Measurements from ENCODE around the gene MYPOP. TPM values are rescaled to one million over a fixed set of nuclear protein-coding genes. Genes with fewer than 3 reads are reported as not detected.

The MYPOP gene
- total and polyA plus RNA-seq, 11 donors = 7.9 to 16.0 (median 9.8) TPM

GRCh38 chr19:45919678-45920077, 17.3 kb upstream of the MYPOP start:
- no peaks in the 10 kb centered on the region for H3K4me1 ChIP-seq
- H3K27ac ChIP-seq = no peak overlapping the region
- no peak for TF ChIP-seq POLR2A (IDR thresholded peaks at IDR 0.05)
- TF ChIP-seq CTCF (IDR thresholded peaks at IDR 0.05) = no peak
- WGBS, 4 donors = 47 to 63% (median 54%) methylated on average over 7 of the region's 7 CpGs
- peaks cover 0 to 16% (median 0%) of the 10 kb centered on the region in 9 donors for H3K27me3 ChIP-seq
- no peaks in the 10 kb centered on the region for H3K9me3 ChIP-seq
- no peak for ATAC-seq
- DNase-seq = no peak
- H3K4me3 ChIP-seq = no peak overlapping the region
- intact Hi-C loops (cut with DNase I) = loop anchor here in 1 of 10 donors (10.0 kb wide), 1 partner anchor 95 kb away; no protein-coding TSS in a partner anchor
- H3K36me3 ChIP-seq = no peaks in the 10 kb centered on the region

DNA sequence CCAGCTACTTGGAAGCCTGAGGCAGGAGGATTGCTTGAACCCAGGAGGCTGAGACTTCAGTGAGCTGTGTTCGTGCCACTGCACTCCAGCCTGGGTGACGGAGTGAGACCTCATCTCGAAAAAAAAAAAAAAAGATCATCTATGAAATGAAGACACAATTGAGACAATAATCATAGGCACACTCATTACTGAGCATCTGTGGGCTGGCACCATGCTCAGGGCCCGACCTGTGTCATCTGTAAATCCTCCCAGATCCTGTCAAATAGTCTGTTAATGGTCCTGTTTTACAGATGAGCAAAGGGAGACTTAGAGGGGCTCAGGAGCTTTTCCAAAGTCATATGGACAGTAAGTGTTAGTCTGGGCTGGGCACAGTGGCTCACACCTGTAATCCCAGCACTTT, 16.3 kb upstream of the MYPOP start:
- H3K27ac ChIP-seq = no peak overlapping the region
- 60 to 79% (median 70%) methylated on average over 4 of the region's 4 CpGs for whole genome bisulfite sequencing, 4 donors
- no peaks in the 10 kb centered on the region for H3K36me3 ChIP-seq
- peaks cover 0 to 23% (median 0%) of the 10 kb centered on the region in 9 donors for H3K27me3 ChIP-seq
- H3K4me3 ChIP-seq = no peak overlapping the region
- H3K4me1 ChIP-seq = no peaks in the 10 kb centered on the region
- DNase-seq (no peak), ATAC-seq (no peak)
- no peaks in the 10 kb centered on the region for H3K9me3 ChIP-seq
- intact Hi-C loops (cut with DNase I) = no loop called here
- TF ChIP-seq CTCF (IDR thresholded peaks at IDR 0.05) (no peak), POLR2A (IDR thresholded peaks at IDR 0.05) (no peak)

DNA sequence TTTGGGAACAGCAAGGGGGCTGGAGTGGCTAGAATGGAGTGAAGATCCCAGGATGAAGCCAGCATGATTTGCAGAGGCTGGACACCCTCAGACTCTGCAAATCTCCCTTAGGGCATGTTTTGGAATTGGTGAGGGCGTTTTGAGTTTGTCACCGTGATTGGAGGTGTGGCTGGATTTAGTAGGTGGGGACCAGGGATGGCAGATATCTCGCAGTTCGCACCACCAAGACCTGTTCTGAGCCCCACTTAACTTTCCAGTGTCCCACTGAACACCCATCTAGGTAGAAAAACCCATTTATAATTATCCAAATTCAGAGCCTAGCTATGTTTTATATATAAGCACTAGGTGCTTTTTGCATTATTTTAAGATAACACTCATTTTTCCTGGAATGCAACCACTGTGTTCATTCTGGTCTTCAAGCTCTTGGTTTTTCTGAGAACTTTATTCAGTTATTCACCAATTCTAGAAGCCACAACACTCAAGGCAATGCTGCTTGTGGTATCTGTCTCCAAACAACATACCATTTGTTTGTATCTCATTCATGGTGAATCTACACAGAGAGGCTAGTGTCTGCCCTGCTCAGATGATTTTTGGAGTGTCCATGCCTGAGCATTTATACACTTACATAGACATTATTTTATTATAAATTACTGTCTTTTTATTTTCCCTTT, 15.1 kb upstream of the MYPOP start:
- Histone ChIP-seq H3K27me3 (peaks cover 0 to 31% (median 0%) of the 10 kb centered on the region in 9 donors), H3K4me1 (no peaks in the 10 kb centered on the region), H3K36me3 (no peaks in the 10 kb centered on the region), H3K4me3 (no peak overlapping the region), H3K27ac (no peak overlapping the region), H3K9me3 (no peaks in the 10 kb centered on the region)
- no peak for ATAC-seq
- no peak for DNase-seq
- TF ChIP-seq CTCF (IDR thresholded peaks at IDR 0.05) = no peak
- no peak for TF ChIP-seq POLR2A (IDR thresholded peaks at IDR 0.05)
- intact Hi-C loops (cut with DNase I) = no loop called here
- 50 to 58% (median 55%) methylated on average over 4 of the region's 4 CpGs for WGBS, 4 donors

DNA sequence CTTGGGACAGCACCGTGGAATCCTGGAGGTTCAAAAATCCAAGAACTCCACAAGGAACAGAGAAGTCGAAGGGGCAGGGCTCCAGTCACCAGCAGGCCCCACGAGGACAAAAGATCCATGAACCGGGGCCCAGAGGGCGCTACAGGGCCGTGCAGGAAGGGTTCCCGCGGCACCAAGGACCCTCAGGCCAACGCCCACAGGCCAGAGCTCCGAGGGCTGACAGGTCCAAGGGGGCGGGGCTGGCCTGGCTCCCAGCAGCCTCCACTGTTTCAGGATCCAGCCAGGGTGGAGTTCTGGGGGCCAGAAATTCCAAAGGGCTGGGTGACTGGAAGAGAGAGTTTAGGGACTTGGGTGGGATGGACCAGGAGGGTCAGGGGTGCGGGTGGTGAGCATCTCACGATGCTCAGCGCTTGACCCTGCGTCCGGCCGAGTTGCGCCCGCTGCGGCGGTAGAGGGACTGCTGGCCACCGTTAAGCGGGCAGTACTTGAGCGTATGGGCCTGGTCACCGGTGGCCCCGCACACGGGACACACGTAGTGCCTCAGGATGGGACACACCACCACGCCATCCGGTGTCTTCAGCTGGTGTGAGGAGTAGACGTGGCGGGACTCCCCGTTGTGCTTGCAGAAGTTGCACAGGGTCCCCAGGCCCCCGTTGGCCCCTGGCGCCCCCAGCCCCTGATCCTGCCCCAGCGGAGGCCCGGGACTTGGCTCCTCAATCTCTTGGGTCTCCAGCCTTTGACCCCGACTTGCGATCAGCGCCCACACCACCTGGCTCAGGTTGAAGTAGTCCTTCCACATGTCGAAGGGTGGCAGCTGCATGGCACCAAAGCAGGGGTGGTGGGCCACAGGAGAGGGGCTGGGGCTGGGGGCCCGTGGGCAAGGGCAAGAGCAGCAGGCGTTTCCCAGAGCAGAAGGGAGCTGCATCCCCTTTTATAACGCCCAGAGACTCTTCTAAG, 11.7 kb upstream of the MYPOP start, which contains the start of gene NANOS2:
NANOS2 (minus strand) TSS at position 905 of the 957 bp plus-strand sequence; CDS start at position 820, 85 bp downstream.
- H3K9me3 ChIP-seq = no peaks in the 10 kb centered on the region
- peaks cover 0 to 31% (median 0%) of the 10 kb centered on the region in 9 donors for H3K27me3 ChIP-seq
- H3K4me3 ChIP-seq = no peak within 1 kb of the TSS
- TF ChIP-seq POLR2A (IDR thresholded peaks at IDR 0.05) (no peak), CTCF (IDR thresholded peaks at IDR 0.05) (peak in 7 of 12 donors; percentile 10 to 36 (median 18))
- intact Hi-C loops (cut with DNase I) = no loop called here
- 59 to 73% (median 59%) methylated on average over 24 to 44 of the region's 44 CpGs for WGBS, 4 donors
- ATAC-seq (peak in 1 of 4 donors; percentile 70), DNase-seq (peak in 2 of 5 donors; percentile 34 to 48)
- no peak within 1 kb of the TSS for H3K27ac ChIP-seq
- H3K4me1 ChIP-seq = no peaks in the 10 kb centered on the region
- H3K36me3 ChIP-seq = no peaks in the 10 kb centered on the region

Data from heart left ventricle (tissue), 16 donors.